ENCODE measurements around the gene ZNRD2. TPM values are rescaled to one million over a fixed set of nuclear protein-coding genes. Genes with fewer than 3 reads are reported as not detected.

Gene ZNRD2
- total RNA-seq, 1 experiment from 2014 or later, result 66.8 TPM

- Histone ChIP-seq H3K79me2 (ENCODE audit: insufficient read depth, low read length) (peaks cover 73% of the 10 kb centered on the region), H3K4me1 (ENCODE audit: control insufficient read depth in 1 of 2, insufficient read depth in 2 of 2, low read length in 2 of 2) (peaks cover 10 to 56% of the 10 kb centered on the region in 2 experiments), H3K9me2 (ENCODE audit: insufficient read depth) (no peaks in the 10 kb centered on the region), H3K9me3 (ENCODE audit: control insufficient read depth in 1 of 2, insufficient read depth in 1 of 2, low read depth in 1 of 2, low read length in 2 of 2) (no peaks in the 10 kb centered on the region), H3K27ac (ENCODE audit: low read depth, low read length) (peak overlapping the region; percentile 78), H3K4me3 (replicated peaks in 1 of 2; ENCODE audit: low read depth in 1 of 2, low read length in 2 of 2) (peak overlapping the region; percentile 64 to 98), H3K9ac (ENCODE audit: low read length) (peak overlapping the region; percentile 84), H3K4me2 (ENCODE audit: low read length) (peak overlapping the region; percentile 67), H3K36me3 (ENCODE audit: control insufficient read depth in 1 of 2, insufficient read depth in 2 of 2, low read length in 2 of 2) (peaks cover 7 to 17% of the 10 kb centered on the region in 2 experiments; a peak in 2 of 4 replicates), H2AFZ (ENCODE audit: low read depth, low read length, poor library complexity, severe bottlenecking) (no peak overlapping the region), H4K20me1 (ENCODE audit: insufficient read depth) (no peaks in the 10 kb centered on the region), H3K27me3 (ENCODE audit: insufficient read depth, low read length) (no peaks in the 10 kb centered on the region)
- ATAC-seq, result no peak; the same call in 1 of the 2 replicates
- ChIA-PET CTCF (interaction anchor here (0.5 kb wide), 1 partner anchor 73 kb away, joined by 3 read pairs; no protein-coding TSS in a partner anchor), RAD21 (ENCODE audit: low non-redundant PET in 1 of 2, low total read pairs in 2 of 2, uncharacterized antibody in 2 of 2, unreplicated experiment in 2 of 2) (no interaction called here), POLR2A (no interaction called here)
- TF ChIP-seq POLR2AphosphoS5 (IDR thresholded peaks at IDR 0.05; ENCODE audit: low read depth, low read length) (no peak), ZFX (IDR thresholded peaks at IDR 0.05) (no peak), YY1 (IDR thresholded peaks at IDR 0.05; ENCODE audit: extremely low read depth, insufficient replicate concordance, low read depth, low read length) (no peak), POLR2A (IDR thresholded peaks at IDR 0.05; ENCODE audit: borderline replicate concordance, extremely low read depth, insufficient read depth, insufficient read length) (no peak), REST (IDR thresholded peaks at IDR 0.05; ENCODE audit: low read depth) (no peak), FOSL1 (IDR thresholded peaks at IDR 0.05; ENCODE audit: low read depth) (no peak), CBX3 (IDR thresholded peaks at IDR 0.05; ENCODE audit: low read depth) (no peak), ELF1 (IDR thresholded peaks at IDR 0.05; ENCODE audit: borderline replicate concordance, low read depth) (no peak), JUND (IDR thresholded peaks at IDR 0.05) (no peak), EZH2 (IDR thresholded peaks at IDR 0.05) (no peak), SRF (IDR thresholded peaks at IDR 0.05; ENCODE audit: low read depth) (no peak), TCF7L2 (IDR thresholded peaks at IDR 0.05; ENCODE audit: borderline replicate concordance, extremely low read depth, insufficient read depth, insufficient read length) (no peak), ZBTB33 (IDR thresholded peaks at IDR 0.05; ENCODE audit: extremely low read depth, insufficient replicate concordance, low read length) (no peak), SP1 (IDR thresholded peaks at IDR 0.05; ENCODE audit: low read depth) (no peak), CEBPB (IDR thresholded peaks at IDR 0.05; ENCODE audit: low read depth) (no peak), EGR1 (IDR thresholded peaks at IDR 0.05; ENCODE audit: low read depth) (no peak)
- TSS peak; percentile 69 for BruUV-seq (replicated peaks)
- intact Hi-C loops (cut with micrococcal nuclease), result no loop called here
- no peak for DNase-seq (ENCODE audit: low read depth, low spot score)
These were observed 43.0 kb downstream of the ZNRD2 start for GRCh38 chr11:65613091-65613928.
